Measurements from ENCODE around the gene NAV3. TPM values are rescaled to one million over a fixed set of nuclear protein-coding genes. Genes with fewer than 3 reads are reported as not detected.

Gene NAV3
- total RNA-seq, 4 donors from 2014 or later: 4.6 to 10.7 (median 6.6) TPM

GRCh38 chr12:77813558-77813957 lies 17.1 kb upstream of the NAV3 start:
- H3K36me3 ChIP-seq: no peaks in the 10 kb centered on the region
- WGBS, 2 donors (ENCODE audit: low coverage in 1 of 2): 78 to 85% methylated on average over 2 of the region's 2 CpGs
- H3K27me3 ChIP-seq: no peaks in the 10 kb centered on the region
- no peak for ATAC-seq
- H3K9me3 ChIP-seq: no peaks in the 10 kb centered on the region
- no peak overlapping the region for H3K4me3 ChIP-seq
- no peak overlapping the region for H3K27ac ChIP-seq
- TF ChIP-seq POLR2AphosphoS5 (IDR thresholded peaks at IDR 0.05) (no peak), EP300 (IDR thresholded peaks at IDR 0.05) (no peak), POLR2A (IDR thresholded peaks at IDR 0.05) (no peak), CTCF (IDR thresholded peaks at IDR 0.05) (no peak)
- no peaks in the 10 kb centered on the region for H3K4me1 ChIP-seq

- H3K4me3 ChIP-seq: no peak overlapping the region
- no peaks in the 10 kb centered on the region for H3K9me3 ChIP-seq
- H3K4me1 ChIP-seq: no peaks in the 10 kb centered on the region
- no peaks in the 10 kb centered on the region for H3K36me3 ChIP-seq
- H3K27ac ChIP-seq: no peak overlapping the region
- TF ChIP-seq EP300 (IDR thresholded peaks at IDR 0.05) (no peak), POLR2AphosphoS5 (IDR thresholded peaks at IDR 0.05) (no peak), POLR2A (IDR thresholded peaks at IDR 0.05) (no peak), CTCF (IDR thresholded peaks at IDR 0.05) (no peak)
- ATAC-seq: no peak
- 60 to 73% methylated on average over 1 of the region's 1 CpG for WGBS, 2 donors (ENCODE audit: low coverage in 1 of 2)
- no peaks in the 10 kb centered on the region for H3K27me3 ChIP-seq
These were observed 16.3 kb upstream of the NAV3 start for GRCh38 chr12:77814386-77814785.

GRCh38 chr12:77816196-77816595 lies 14.5 kb upstream of the NAV3 start:
- H3K27me3 ChIP-seq: no peaks in the 10 kb centered on the region
- no peak overlapping the region for H3K4me3 ChIP-seq
- H3K9me3 ChIP-seq: no peaks in the 10 kb centered on the region
- no peaks in the 10 kb centered on the region for H3K4me1 ChIP-seq
- no peak for ATAC-seq
- TF ChIP-seq POLR2A (IDR thresholded peaks at IDR 0.05) (no peak), CTCF (IDR thresholded peaks at IDR 0.05) (no peak), POLR2AphosphoS5 (IDR thresholded peaks at IDR 0.05) (no peak), EP300 (IDR thresholded peaks at IDR 0.05) (no peak)
- H3K36me3 ChIP-seq: no peaks in the 10 kb centered on the region
- no peak overlapping the region for H3K27ac ChIP-seq

GRCh38 chr12:77817276-77817675 lies 13.4 kb upstream of the NAV3 start:
- Histone ChIP-seq H3K4me3 (no peak overlapping the region), H3K27ac (no peak overlapping the region), H3K4me1 (no peaks in the 10 kb centered on the region), H3K9me3 (no peaks in the 10 kb centered on the region), H3K27me3 (no peaks in the 10 kb centered on the region), H3K36me3 (no peaks in the 10 kb centered on the region)
- TF ChIP-seq EP300 (IDR thresholded peaks at IDR 0.05): no peak
- no peak for TF ChIP-seq CTCF (IDR thresholded peaks at IDR 0.05)
- no peak for TF ChIP-seq POLR2A (IDR thresholded peaks at IDR 0.05)
- TF ChIP-seq POLR2AphosphoS5 (IDR thresholded peaks at IDR 0.05): no peak
- 9 to 15% methylated on average over 2 of the region's 2 CpGs for WGBS, 2 donors (ENCODE audit: low coverage in 1 of 2)
- ATAC-seq: no peak

GRCh38 chr12:77818351-77818750 lies 12.3 kb upstream of the NAV3 start:
- TF ChIP-seq CTCF (IDR thresholded peaks at IDR 0.05) (no peak), POLR2AphosphoS5 (IDR thresholded peaks at IDR 0.05) (no peak), EP300 (IDR thresholded peaks at IDR 0.05) (no peak)
- no peak overlapping the region for H3K27ac ChIP-seq
- no peaks in the 10 kb centered on the region for H3K9me3 ChIP-seq
- no peak for ATAC-seq
- WGBS, 2 donors (ENCODE audit: low coverage in 1 of 2): 65 to 86% methylated on average over 4 of the region's 4 CpGs
- H3K27me3 ChIP-seq: no peaks in the 10 kb centered on the region
- H3K36me3 ChIP-seq: no peaks in the 10 kb centered on the region
- no peak overlapping the region for H3K4me3 ChIP-seq
- H3K4me1 ChIP-seq: no peaks in the 10 kb centered on the region

Data from gastroesophageal sphincter (tissue), 4 donors.